Endodermal cell (in vitro differentiated cells): Measurements from ENCODE around the gene LHFPL2. TPM values are rescaled to one million over a fixed set of nuclear protein-coding genes. Genes with fewer than 3 reads are reported as not detected.

Source experiments
- DNase-seq: peaks from one replicate; pipeline ENCODE4 v3.0.0-alpha.2; 2017
- H3K27ac ChIP-seq: 2 replicates; pipeline ENCODE4 v1.5.1; 2013; ENCODE audit warnings: mild to moderate bottlenecking, low read depth, low read length, moderate library complexity
- H3K27me3 ChIP-seq: 2 replicates; pipeline ENCODE4 v1.6.1; 2013; ENCODE audit warnings: mild to moderate bottlenecking, low read length, moderate library complexity; ENCODE audit not compliant: insufficient read depth, control insufficient read depth, poor library complexity, severe bottlenecking
- H3K36me3 ChIP-seq: 2 replicates; pipeline ENCODE4 v1.7.0; 2013; ENCODE audit warnings: mild to moderate bottlenecking, low read length, moderate library complexity; ENCODE audit not compliant: control insufficient read depth, insufficient read depth
- H3K4me1 ChIP-seq: one replicate; pipeline ENCODE4 v1.7.0; 2013; ENCODE audit warnings: low read length; ENCODE audit not compliant: control insufficient read depth, insufficient read depth
- H3K4me3 ChIP-seq: 2 replicates; pipeline ENCODE4 v1.5.1; 2013; ENCODE audit warnings: mild to moderate bottlenecking, low read length, moderate library complexity
- H3K9ac ChIP-seq: 2 replicates; pipeline ENCODE4 v1.6.1; 2013; ENCODE audit warnings: mild to moderate bottlenecking, low read length, moderate library complexity; ENCODE audit not compliant: poor library complexity, severe bottlenecking; ENCODE audit errors: extremely low read depth
- H3K9me3 ChIP-seq: 2 replicates; pipeline ENCODE4 v1.6.1; 2013; ENCODE audit warnings: mild to moderate bottlenecking, low read length, moderate library complexity; ENCODE audit not compliant: control insufficient read depth
- H3K27ac Mint-ChIP-seq: 2 replicates; pipeline ENCODE4 v1.8.0; 2020; ENCODE audit warnings: mixed read lengths
- H3K27me3 Mint-ChIP-seq: 2 replicates; pipeline ENCODE4 v1.8.0; 2021; ENCODE audit warnings: mild to moderate bottlenecking, mixed read lengths; ENCODE audit not compliant: insufficient read depth
- H3K36me3 Mint-ChIP-seq: 2 replicates; pipeline ENCODE4 v1.8.0; 2020; ENCODE audit warnings: low read depth, mixed read lengths
- H3K4me1 Mint-ChIP-seq: 2 replicates; pipeline ENCODE4 v1.8.0; 2020; ENCODE audit warnings: mixed read lengths
- H3K4me3 Mint-ChIP-seq: 2 replicates; pipeline ENCODE4 v1.8.0; 2020; ENCODE audit warnings: mild to moderate bottlenecking, moderate library complexity, mixed read lengths
- H3K9me3 Mint-ChIP-seq: 2 replicates; pipeline ENCODE4 v1.8.0; 2020; ENCODE audit warnings: mild to moderate bottlenecking, mixed read lengths
- WGBS, 2 experiments: methylation state at CpG; one replicate each; pipeline versions ENCODE4 v1.1.5 to v1.1.7; 2013; ENCODE audit warnings: missing lambda C conversion rate in 2 of 2, mixed read lengths in 1 of 2; ENCODE audit not compliant: insufficient coverage in 1 of 2, insufficient read length in 1 of 2; 5-methylcytosine and 5-hydroxymethylcytosine counted together
- total RNA-seq, 2 donors: library from RNA; stranded (reverse); fragmentation: NEBNext Ultra II Directional in 1 of 2; extraction: Animal tissue kit (Norgen Biotek cat#: 25700) in 1 of 2; gene quantifications; 2 replicates in 1 of 2; 3 replicates in 1 of 2; pipeline ENCODE4 v1.2.1, GENCODE V29; 2021
- TF ChIP-seq, protein P1 (sequence below): fragments of 200-600 bp; sonication (generic); conservative IDR thresholded peaks from 2 replicates; pipeline ENCODE4 v1.5.0; 2021; ENCODE audit warnings: antibody characterized with exemption, mild to moderate bottlenecking

LHFPL2 gene
- total RNA-seq, 2 donors from 2014 or later: 136 to 238 TPM

DNA sequence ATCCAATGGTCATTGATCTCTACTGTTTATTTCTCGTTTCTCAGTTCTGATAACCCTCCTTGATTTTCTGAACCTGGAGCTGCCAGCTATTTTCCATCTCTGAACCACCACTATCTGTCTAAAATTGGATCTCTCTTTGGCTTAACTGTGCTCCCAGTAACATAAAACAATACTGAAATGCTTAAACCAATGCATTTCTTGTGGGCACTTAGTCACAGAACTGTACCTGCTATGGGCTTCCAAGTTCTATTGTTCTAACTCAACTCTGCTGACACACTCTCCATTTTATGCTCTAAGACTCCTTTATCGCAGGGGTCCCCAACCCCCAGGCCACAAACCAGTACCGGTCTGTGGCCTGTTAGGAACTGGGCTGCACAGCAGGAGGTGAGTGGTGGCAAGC lies 120.6 kb downstream of the LHFPL2 start:
- H3K27me3 ChIP-seq: no peaks in the 10 kb centered on the region
- H3K4me1 ChIP-seq: peaks cover 29% of the 10 kb centered on the region
- Mint-ChIP-seq H3K4me3 (no peak overlapping the region), H3K36me3 (peaks cover 44% of the 10 kb centered on the region), H3K9me3 (no peaks in the 10 kb centered on the region), H3K27ac (peak overlapping the region; percentile 46), H3K27me3 (no peaks in the 10 kb centered on the region), H3K4me1 (peaks cover 57% of the 10 kb centered on the region)
- no peak overlapping the region for H3K27ac ChIP-seq
- TF ChIP-seq, protein P1, sequence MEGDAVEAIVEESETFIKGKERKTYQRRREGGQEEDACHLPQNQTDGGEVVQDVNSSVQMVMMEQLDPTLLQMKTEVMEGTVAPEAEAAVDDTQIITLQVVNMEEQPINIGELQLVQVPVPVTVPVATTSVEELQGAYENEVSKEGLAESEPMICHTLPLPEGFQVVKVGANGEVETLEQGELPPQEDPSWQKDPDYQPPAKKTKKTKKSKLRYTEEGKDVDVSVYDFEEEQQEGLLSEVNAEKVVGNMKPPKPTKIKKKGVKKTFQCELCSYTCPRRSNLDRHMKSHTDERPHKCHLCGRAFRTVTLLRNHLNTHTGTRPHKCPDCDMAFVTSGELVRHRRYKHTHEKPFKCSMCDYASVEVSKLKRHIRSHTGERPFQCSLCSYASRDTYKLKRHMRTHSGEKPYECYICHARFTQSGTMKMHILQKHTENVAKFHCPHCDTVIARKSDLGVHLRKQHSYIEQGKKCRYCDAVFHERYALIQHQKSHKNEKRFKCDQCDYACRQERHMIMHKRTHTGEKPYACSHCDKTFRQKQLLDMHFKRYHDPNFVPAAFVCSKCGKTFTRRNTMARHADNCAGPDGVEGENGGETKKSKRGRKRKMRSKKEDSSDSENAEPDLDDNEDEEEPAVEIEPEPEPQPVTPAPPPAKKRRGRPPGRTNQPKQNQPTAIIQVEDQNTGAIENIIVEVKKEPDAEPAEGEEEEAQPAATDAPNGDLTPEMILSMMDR: no peak
- no peak overlapping the region for H3K9ac ChIP-seq
- H3K4me3 ChIP-seq: no peak overlapping the region
- H3K36me3 ChIP-seq: peaks cover 31% of the 10 kb centered on the region
- 86 to 94% methylated on average over 2 to 3 of the region's 3 CpGs for WGBS, 2 experiments
- no peak for DNase-seq
- H3K9me3 ChIP-seq: no peaks in the 10 kb centered on the region

DNA sequence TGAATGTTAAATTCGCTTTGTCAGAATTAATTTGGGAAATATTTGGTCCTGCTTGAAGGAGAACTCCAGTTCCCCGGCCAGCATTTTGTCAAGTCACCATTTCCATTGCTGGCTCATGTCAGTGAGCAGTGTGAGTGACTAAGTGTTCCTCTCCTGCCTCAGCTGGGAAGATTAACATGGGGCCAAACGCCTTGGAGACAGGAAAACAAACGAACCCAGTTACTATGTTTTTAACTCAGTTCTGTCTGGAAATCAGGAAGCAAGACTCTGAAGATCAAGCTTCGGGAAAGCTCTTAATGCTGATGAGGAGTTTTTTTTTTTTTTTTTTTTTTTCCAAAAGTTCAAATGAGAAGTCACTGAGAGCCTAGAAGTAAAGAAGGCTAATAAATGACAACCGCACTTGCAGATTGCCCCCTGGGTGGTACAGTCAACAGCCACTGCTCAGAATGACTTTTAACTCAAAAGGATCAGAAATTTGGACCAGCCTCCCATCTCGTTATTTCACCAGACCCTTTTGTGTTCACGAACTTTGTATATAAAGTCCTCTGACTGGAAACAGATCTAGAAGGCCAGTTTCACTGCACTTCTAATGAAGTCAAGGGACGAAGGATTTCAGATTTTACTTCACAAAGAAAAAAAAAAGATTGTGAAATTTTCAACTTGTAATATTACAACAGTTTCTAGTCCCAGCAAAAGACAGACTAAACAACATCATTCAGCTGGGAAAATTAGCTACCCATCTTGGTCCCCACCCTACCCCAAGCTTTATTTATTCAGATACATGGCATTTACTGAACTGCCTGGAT lies 121.3 kb downstream of the LHFPL2 start:
- Histone ChIP-seq H3K9ac (no peak overlapping the region), H3K27ac (no peak overlapping the region), H3K27me3 (no peaks in the 10 kb centered on the region), H3K4me3 (no peak overlapping the region), H3K4me1 (peaks cover 34% of the 10 kb centered on the region), H3K36me3 (peaks cover 25% of the 10 kb centered on the region), H3K9me3 (no peaks in the 10 kb centered on the region)
- Mint-ChIP-seq H3K4me3 (no peak overlapping the region), H3K36me3 (peaks cover 38% of the 10 kb centered on the region), H3K4me1 (peaks cover 64% of the 10 kb centered on the region), H3K27ac (peak overlapping the region; percentile 52), H3K9me3 (no peaks in the 10 kb centered on the region), H3K27me3 (no peaks in the 10 kb centered on the region)
- peak; percentile 70 for DNase-seq
- TF ChIP-seq, protein P1: no peak
- 58 to 77% methylated on average over 5 to 9 of the region's 9 CpGs for WGBS, 2 experiments

DNA sequence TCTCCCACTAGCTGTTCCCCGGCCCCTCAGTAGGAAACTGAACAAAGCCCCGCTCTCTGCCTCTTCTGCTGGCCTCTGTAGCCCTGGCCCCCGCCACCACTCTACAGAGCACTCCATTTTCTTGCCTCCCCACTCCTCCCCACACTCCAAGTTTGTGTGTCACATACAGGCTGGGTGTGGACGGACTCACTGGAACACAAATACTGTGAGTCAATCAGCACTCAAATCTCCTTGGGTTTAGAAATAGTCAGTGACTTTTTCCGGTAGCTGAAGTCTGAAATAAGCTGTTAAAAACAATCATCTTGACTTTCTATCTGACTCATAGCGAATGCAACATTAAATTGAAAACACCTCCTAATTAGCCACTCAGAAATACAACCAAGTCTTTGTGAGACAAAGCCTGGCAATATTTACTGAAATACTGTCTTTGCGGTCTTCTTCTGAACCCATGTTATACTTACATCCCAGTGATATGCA lies 122.5 kb downstream of the LHFPL2 start:
- H3K27ac Mint-ChIP-seq: no peak overlapping the region
- no peak overlapping the region for H3K4me3 Mint-ChIP-seq
- DNase-seq: no peak
- H3K4me1 ChIP-seq: peaks cover 42% of the 10 kb centered on the region
- H3K9ac ChIP-seq: no peak overlapping the region
- no peaks in the 10 kb centered on the region for H3K9me3 Mint-ChIP-seq
- H3K27me3 Mint-ChIP-seq: no peaks in the 10 kb centered on the region
- TF ChIP-seq, protein P1: no peak
- peaks cover 72% of the 10 kb centered on the region for H3K4me1 Mint-ChIP-seq
- no peak overlapping the region for H3K4me3 ChIP-seq
- H3K36me3 ChIP-seq: peaks cover 22% of the 10 kb centered on the region
- H3K9me3 ChIP-seq: no peaks in the 10 kb centered on the region
- no peak overlapping the region for H3K27ac ChIP-seq
- H3K27me3 ChIP-seq: no peaks in the 10 kb centered on the region
- WGBS, 2 experiments: 94% methylated on average over 4 to 7 of the region's 7 CpGs
- H3K36me3 Mint-ChIP-seq: peaks cover 32% of the 10 kb centered on the region
